Measurements from ENCODE around the gene DICER1. TPM values are rescaled to one million over a fixed set of nuclear protein-coding genes. Genes with fewer than 3 reads are reported as not detected.

The DICER1 gene
- total RNA-seq, 4 donors from 2014 or later, result 29.4 to 63.7 (median 37.9) TPM

DNA sequence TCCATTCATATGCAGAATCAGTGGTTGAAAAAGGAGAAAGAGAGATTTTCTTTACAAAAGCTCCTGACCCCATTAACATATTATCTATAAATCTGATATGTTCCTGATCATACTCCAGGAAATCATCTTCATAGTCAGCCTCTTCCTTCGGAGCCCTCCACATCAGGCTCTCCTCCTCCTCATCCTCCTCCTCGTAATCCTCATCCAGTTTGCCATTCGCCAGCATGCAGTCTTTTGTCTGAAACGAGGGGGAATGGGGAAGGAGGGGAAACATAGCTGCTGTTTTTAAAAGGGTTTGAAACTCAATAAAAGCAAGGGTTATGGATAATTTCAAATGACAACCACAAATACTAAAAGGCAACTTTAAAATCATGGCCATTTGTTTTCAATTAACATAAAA, 60.9 kb downstream of the DICER1 start:
- H3K9me3 ChIP-seq, result no peaks in the 10 kb centered on the region
- H3K4me3 ChIP-seq, result no peak overlapping the region
- H3K27me3 ChIP-seq, result no peaks in the 10 kb centered on the region
- no peak for ATAC-seq
- TF ChIP-seq, protein P1, sequence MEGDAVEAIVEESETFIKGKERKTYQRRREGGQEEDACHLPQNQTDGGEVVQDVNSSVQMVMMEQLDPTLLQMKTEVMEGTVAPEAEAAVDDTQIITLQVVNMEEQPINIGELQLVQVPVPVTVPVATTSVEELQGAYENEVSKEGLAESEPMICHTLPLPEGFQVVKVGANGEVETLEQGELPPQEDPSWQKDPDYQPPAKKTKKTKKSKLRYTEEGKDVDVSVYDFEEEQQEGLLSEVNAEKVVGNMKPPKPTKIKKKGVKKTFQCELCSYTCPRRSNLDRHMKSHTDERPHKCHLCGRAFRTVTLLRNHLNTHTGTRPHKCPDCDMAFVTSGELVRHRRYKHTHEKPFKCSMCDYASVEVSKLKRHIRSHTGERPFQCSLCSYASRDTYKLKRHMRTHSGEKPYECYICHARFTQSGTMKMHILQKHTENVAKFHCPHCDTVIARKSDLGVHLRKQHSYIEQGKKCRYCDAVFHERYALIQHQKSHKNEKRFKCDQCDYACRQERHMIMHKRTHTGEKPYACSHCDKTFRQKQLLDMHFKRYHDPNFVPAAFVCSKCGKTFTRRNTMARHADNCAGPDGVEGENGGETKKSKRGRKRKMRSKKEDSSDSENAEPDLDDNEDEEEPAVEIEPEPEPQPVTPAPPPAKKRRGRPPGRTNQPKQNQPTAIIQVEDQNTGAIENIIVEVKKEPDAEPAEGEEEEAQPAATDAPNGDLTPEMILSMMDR (IDR thresholded peaks at IDR 0.05 in 4 of 5, conservative IDR thresholded peaks at IDR 0.05 in 1 of 5), result no peak
- no peak for DNase-seq
- no peak overlapping the region for H3K27ac ChIP-seq
- intact Hi-C loops (cut with DNase I; ENCODE audit: low total_unique reads), result no loop called here
- H3K4me1 ChIP-seq, result peaks cover 0 to 16% of the 10 kb centered on the region in 2 donors
- peaks cover 0 to 35% of the 10 kb centered on the region in 2 donors for H3K36me3 ChIP-seq
- in situ Hi-C loops (cut with MboI; ENCODE audit: low sequenced_read_pairs in 4 of 4), result loop anchor here in 1 of 4 donors (25.0 kb wide), 1 partner anchor 409 kb away; no protein-coding TSS in a partner anchor

DNA sequence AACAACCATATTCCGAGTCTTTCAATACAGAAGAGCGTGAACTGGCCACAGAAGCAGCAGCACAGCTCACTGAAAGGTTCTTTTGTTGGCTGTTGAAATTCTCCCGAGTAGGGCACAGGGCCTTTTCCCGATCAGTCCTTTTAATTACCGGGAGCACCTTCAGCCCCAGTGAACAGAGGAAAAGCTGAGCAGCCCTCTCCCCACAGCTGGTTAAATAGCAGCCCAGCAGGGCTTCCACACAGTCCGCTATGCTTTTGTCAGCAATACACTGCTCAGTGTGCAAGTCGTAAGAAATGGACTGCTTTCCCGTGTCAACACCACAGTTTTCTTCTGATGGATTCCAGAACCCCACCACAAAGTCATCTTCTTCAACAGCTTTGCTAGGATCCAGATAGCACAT, 61.3 kb downstream of the DICER1 start:
- no peaks in the 10 kb centered on the region for H3K9me3 ChIP-seq
- H3K27ac ChIP-seq, result no peak overlapping the region
- no peak for ATAC-seq
- TF ChIP-seq, protein P1 (IDR thresholded peaks at IDR 0.05 in 4 of 5, conservative IDR thresholded peaks at IDR 0.05 in 1 of 5), result no peak
- TF ChIP-seq POLR2A (IDR thresholded peaks at IDR 0.05), result no peak
- H3K27me3 ChIP-seq, result no peaks in the 10 kb centered on the region
- DNase-seq, result no peak
- intact Hi-C loops (cut with DNase I; ENCODE audit: low total_unique reads) (no loop called here), in situ Hi-C loops (cut with MboI; ENCODE audit: low sequenced_read_pairs in 4 of 4) (loop anchor here in 1 of 4 donors (25.0 kb wide), 1 partner anchor 409 kb away; no protein-coding TSS in a partner anchor)
- peaks cover 0 to 16% of the 10 kb centered on the region in 2 donors for H3K4me1 ChIP-seq
- no peak overlapping the region for H3K4me3 ChIP-seq
- H3K36me3 ChIP-seq, result peaks cover 0 to 37% of the 10 kb centered on the region in 2 donors

DNA sequence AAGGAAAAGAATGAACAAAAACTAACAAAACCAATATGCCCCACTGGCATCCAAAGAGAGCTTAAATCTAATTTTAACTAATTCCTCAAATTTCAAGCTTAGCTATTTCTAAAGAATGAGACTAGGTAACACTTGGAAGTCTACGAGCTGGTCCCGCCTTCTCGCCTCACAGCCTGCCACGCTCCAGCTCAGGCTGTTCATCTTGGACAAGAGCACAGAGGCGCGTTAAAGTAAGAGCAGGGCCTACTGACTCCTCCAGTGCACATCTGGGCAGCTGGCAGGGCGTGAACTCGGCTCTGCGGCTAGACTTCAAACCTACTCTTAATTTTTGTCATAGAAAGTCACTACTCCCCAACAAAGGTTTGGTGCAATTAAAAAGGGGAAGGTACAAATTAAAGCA, 64.6 kb downstream of the DICER1 start:
- H3K27me3 ChIP-seq, result no peaks in the 10 kb centered on the region
- H3K9me3 ChIP-seq, result no peaks in the 10 kb centered on the region
- no peak overlapping the region for H3K4me3 ChIP-seq
- no peak overlapping the region for H3K27ac ChIP-seq
- no peaks in the 10 kb centered on the region for H3K4me1 ChIP-seq
- intact Hi-C loops (cut with DNase I; ENCODE audit: low total_unique reads), result no loop called here
- TF ChIP-seq, protein P1 (IDR thresholded peaks at IDR 0.05 in 4 of 5, conservative IDR thresholded peaks at IDR 0.05 in 1 of 5), result no peak
- TF ChIP-seq POLR2A (IDR thresholded peaks at IDR 0.05), result no peak
- peaks cover 0 to 62% of the 10 kb centered on the region in 2 donors for H3K36me3 ChIP-seq
- ATAC-seq (no peak), DNase-seq (no peak)
- in situ Hi-C loops (cut with MboI; ENCODE audit: low sequenced_read_pairs in 4 of 4), result loop anchor here in 1 of 4 donors (25.0 kb wide), 1 partner anchor 405 kb away; no protein-coding TSS in a partner anchor

DNA sequence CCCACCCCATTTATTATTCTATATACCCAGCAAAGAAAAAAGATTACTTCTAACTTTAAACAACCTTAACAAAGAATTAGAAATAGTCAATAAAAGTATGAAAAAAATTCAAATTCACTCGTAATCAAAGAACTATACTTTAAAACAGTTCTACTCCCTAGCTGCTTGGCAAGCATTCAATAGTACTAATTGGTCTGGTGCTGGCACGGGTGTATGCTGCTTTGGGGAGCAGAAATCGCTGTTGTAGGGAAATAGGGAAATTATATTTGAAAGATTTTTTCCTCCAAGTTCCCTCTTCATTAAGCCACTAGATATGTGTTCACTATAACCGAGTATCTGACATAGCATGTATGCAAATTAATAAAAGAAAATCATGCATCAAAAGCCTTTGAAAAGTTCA, 65.7 kb downstream of the DICER1 start:
- Histone ChIP-seq H3K4me1 (no peaks in the 10 kb centered on the region), H3K27ac (no peak overlapping the region), H3K36me3 (peaks cover 0 to 62% of the 10 kb centered on the region in 2 donors), H3K4me3 (no peak overlapping the region), H3K27me3 (no peaks in the 10 kb centered on the region), H3K9me3 (no peaks in the 10 kb centered on the region)
- in situ Hi-C loops (cut with MboI; ENCODE audit: low sequenced_read_pairs in 4 of 4) (loop anchor here in 1 of 4 donors (25.0 kb wide), 1 partner anchor 404 kb away; no protein-coding TSS in a partner anchor), intact Hi-C loops (cut with DNase I; ENCODE audit: low total_unique reads) (no loop called here)
- ATAC-seq (no peak), DNase-seq (no peak)
- TF ChIP-seq POLR2A (IDR thresholded peaks at IDR 0.05), result no peak
- TF ChIP-seq, protein P1 (IDR thresholded peaks at IDR 0.05 in 4 of 5, conservative IDR thresholded peaks at IDR 0.05 in 1 of 5), result no peak

GRCh38 chr14:95088665-95089064, 68.7 kb downstream of the DICER1 start:
- TF ChIP-seq POLR2A (IDR thresholded peaks at IDR 0.05), result no peak
- TF ChIP-seq, protein P1 (IDR thresholded peaks at IDR 0.05 in 4 of 5, conservative IDR thresholded peaks at IDR 0.05 in 1 of 5), result no peak
- in situ Hi-C loops (cut with MboI; ENCODE audit: low sequenced_read_pairs in 4 of 4) (loop anchor here in 1 of 4 donors (25.0 kb wide), 1 partner anchor 401 kb away; no protein-coding TSS in a partner anchor), intact Hi-C loops (cut with DNase I; ENCODE audit: low total_unique reads) (no loop called here)
- Histone ChIP-seq H3K36me3 (peaks cover 0 to 44% of the 10 kb centered on the region in 2 donors), H3K4me3 (no peak overlapping the region), H3K9me3 (no peaks in the 10 kb centered on the region), H3K4me1 (no peaks in the 10 kb centered on the region), H3K27ac (no peak overlapping the region), H3K27me3 (no peaks in the 10 kb centered on the region)
- no peak for ATAC-seq
- DNase-seq, result no peak
